Mesenchymal stem cell (in vitro differentiated cells and primary cell): ENCODE data around the gene OSBPL9.

ENCODE experiments used
- DNase-seq: peaks from one replicate; pipeline ENCODE4 v3.0.0-alpha.2; 2013
- H2AFZ ChIP-seq: one replicate; pipeline ENCODE4 v1.6.1; 2013; ENCODE audit warnings: low read depth, mild to moderate bottlenecking, control low read depth, inconsistent platforms, low read length, moderate library complexity
- H2AK5ac ChIP-seq: 2 replicates; pipeline ENCODE4 v1.6.1; 2013; ENCODE audit warnings: low read length, moderate library complexity, mild to moderate bottlenecking, inconsistent platforms; ENCODE audit not compliant: severe bottlenecking
- H2BK120ac ChIP-seq: one replicate; pipeline ENCODE4 v1.6.1; 2013; ENCODE audit warnings: low read depth, mild to moderate bottlenecking, inconsistent platforms, low read length, moderate library complexity
- H2BK12ac ChIP-seq, 2 experiments: one replicate each; pipeline ENCODE4 v1.6.1; 2013; ENCODE audit warnings: inconsistent platforms in 2 of 2, low read length in 2 of 2, mild to moderate bottlenecking in 2 of 2, moderate library complexity in 2 of 2, control low read depth in 1 of 2
- H2BK15ac ChIP-seq: one replicate; pipeline ENCODE4 v1.6.1; 2013; ENCODE audit warnings: mild to moderate bottlenecking, low read depth, inconsistent platforms; ENCODE audit not compliant: poor library complexity, severe bottlenecking
- H2BK5ac ChIP-seq: 2 replicates; pipeline ENCODE4 v1.6.1; 2013; ENCODE audit warnings: low read depth, mild to moderate bottlenecking, low read length, control low read depth, inconsistent platforms; ENCODE audit not compliant: poor library complexity, severe bottlenecking
- H3K14ac ChIP-seq, 2 experiments: one replicate each; pipeline ENCODE4 v1.6.1; 2013; ENCODE audit warnings: inconsistent platforms in 2 of 2, low read length in 2 of 2, control low read depth in 1 of 2, mild to moderate bottlenecking in 1 of 2, moderate library complexity in 1 of 2
- H3K18ac ChIP-seq, 2 experiments: one replicate each; pipeline ENCODE4 v1.6.1; 2013; ENCODE audit warnings: inconsistent platforms in 2 of 2, low read length in 2 of 2, control low read depth in 1 of 2, low read depth in 1 of 2, mild to moderate bottlenecking in 1 of 2
- H3K23ac ChIP-seq, 2 experiments: one replicate each; pipeline ENCODE4 v1.6.1; 2013; ENCODE audit warnings: inconsistent platforms in 2 of 2, low read length in 2 of 2, mild to moderate bottlenecking in 2 of 2, moderate library complexity in 2 of 2, control low read depth in 1 of 2
- H3K27ac ChIP-seq: 2 replicates; pipeline ENCODE4 v1.5.1; 2013; ENCODE audit warnings: mild to moderate bottlenecking, moderate library complexity, low read length, control low read depth, inconsistent platforms; ENCODE audit not compliant: poor library complexity, severe bottlenecking
- H3K27me3 ChIP-seq, 2 experiments: 2 replicates each; pipeline versions ENCODE4 v1.6.1 to v1.7.0; 2013; ENCODE audit warnings: low read length in 2 of 2, mild to moderate bottlenecking in 2 of 2, moderate library complexity in 2 of 2, control low read depth in 1 of 2, inconsistent platforms in 1 of 2; ENCODE audit not compliant: control insufficient read depth in 1 of 2, insufficient read depth in 1 of 2
- H3K36me3 ChIP-seq, 2 experiments: 2 replicates each; pipeline versions ENCODE4 v1.6.1 to v1.7.0; 2013; ENCODE audit warnings: low read length in 2 of 2, control low read depth in 1 of 2, inconsistent platforms in 1 of 2, low read depth in 1 of 2, mild to moderate bottlenecking in 1 of 2; ENCODE audit not compliant: insufficient read depth in 2 of 2, control insufficient read depth in 1 of 2
- H3K4ac ChIP-seq, 2 experiments: one replicate each; pipeline ENCODE4 v1.6.1; 2013; ENCODE audit warnings: inconsistent platforms in 2 of 2, low read length in 2 of 2, mild to moderate bottlenecking in 2 of 2, moderate library complexity in 2 of 2, control low read depth in 1 of 2, low read depth in 1 of 2
- H3K4me1 ChIP-seq: 2 replicates; pipeline ENCODE4 v1.6.1; 2013; ENCODE audit warnings: low read depth, low read length, control low read depth; ENCODE audit not compliant: control insufficient read depth, insufficient read depth
- H3K4me2 ChIP-seq: 2 replicates; pipeline ENCODE4 v1.6.1; 2013; ENCODE audit warnings: low read length, mild to moderate bottlenecking, inconsistent platforms; ENCODE audit not compliant: poor library complexity, severe bottlenecking
- H3K4me3 ChIP-seq, 2 experiments: 2 replicates each; pipeline versions ENCODE4 v1.5.1 to v1.7.0; 2013; ENCODE audit warnings: low read length in 2 of 2, mild to moderate bottlenecking in 2 of 2, control low read depth in 1 of 2, low read depth in 1 of 2; ENCODE audit not compliant: insufficient read depth in 1 of 2
- H3K79me1 ChIP-seq: replicated peaks from 2 replicates; pipeline ENCODE4 v1.6.1; 2013; ENCODE audit warnings: mild to moderate bottlenecking, control low read depth, low read length, inconsistent platforms; ENCODE audit not compliant: poor library complexity, severe bottlenecking
- H3K9ac ChIP-seq: 2 replicates; pipeline ENCODE4 v1.7.0; 2013; ENCODE audit warnings: mild to moderate bottlenecking, low read length, moderate library complexity
- H3K9me3 ChIP-seq: 2 replicates; pipeline ENCODE4 v1.7.0; 2013; ENCODE audit warnings: mild to moderate bottlenecking, low read length; ENCODE audit not compliant: control insufficient read depth
- H4K8ac ChIP-seq: one replicate; pipeline ENCODE4 v1.6.1; 2013; ENCODE audit warnings: inconsistent platforms, mild to moderate bottlenecking, low read length, moderate library complexity
- H4K91ac ChIP-seq: one replicate; pipeline ENCODE4 v1.6.1; 2013; ENCODE audit warnings: mild to moderate bottlenecking, low read length, inconsistent platforms
- WGBS: methylation state at CpG from one replicate; pipeline ENCODE4 v1.1.7; 2013; ENCODE audit warnings: mixed read lengths; 5-methylcytosine and 5-hydroxymethylcytosine counted together

Gene OSBPL9

DNA sequence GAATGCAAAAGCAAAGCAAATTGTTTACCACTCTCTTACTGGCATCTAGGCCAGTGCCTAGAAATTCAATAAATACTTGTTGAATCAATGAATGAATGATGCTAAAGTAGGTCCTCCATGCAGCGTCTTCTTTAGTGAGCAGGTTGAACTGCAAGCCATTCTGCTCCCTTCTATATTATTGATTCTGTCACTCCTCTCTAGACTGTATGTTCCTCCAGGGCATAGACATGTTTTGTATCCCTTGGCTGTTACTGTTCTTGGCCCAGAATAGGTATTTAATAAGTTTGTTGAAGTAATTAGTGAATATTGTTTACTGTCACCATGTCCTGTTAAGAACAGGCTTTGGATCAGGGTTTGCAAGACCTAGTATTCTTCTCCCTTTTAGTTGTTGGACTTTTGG is 43.7 kb downstream of the OSBPL9 start:
- Histone ChIP-seq H3K27me3 (no peaks in the 10 kb centered on the region), H3K4me2 (no peak overlapping the region), H3K9me3 (no peaks in the 10 kb centered on the region), H3K27ac (peak overlapping the region; percentile 71), H3K4me1 (peaks cover 6% of the 10 kb centered on the region), H3K9ac (no peak overlapping the region), H2BK15ac (no peak overlapping the region), H3K18ac (no peak overlapping the region), H4K91ac (no peak overlapping the region), H2AK5ac (no peak overlapping the region), H3K36me3 (peaks cover 0 to 6% of the 10 kb centered on the region in 2 experiments), H2BK12ac (no peak overlapping the region), H3K14ac (no peak overlapping the region), H3K4me3 (peak overlapping the region in 1 of 2 experiments; percentile 2), H3K23ac (no peak overlapping the region), H3K4ac (no peak overlapping the region), H2BK5ac (no peak overlapping the region), H3K79me1 (peaks cover 5% of the 10 kb centered on the region), H2BK120ac (no peak overlapping the region), H4K8ac (no peak overlapping the region), H2AFZ (no peak overlapping the region)
- DNase-seq, result no peak
- WGBS, result 75% methylated on average over 1 of the region's 1 CpG

DNA sequence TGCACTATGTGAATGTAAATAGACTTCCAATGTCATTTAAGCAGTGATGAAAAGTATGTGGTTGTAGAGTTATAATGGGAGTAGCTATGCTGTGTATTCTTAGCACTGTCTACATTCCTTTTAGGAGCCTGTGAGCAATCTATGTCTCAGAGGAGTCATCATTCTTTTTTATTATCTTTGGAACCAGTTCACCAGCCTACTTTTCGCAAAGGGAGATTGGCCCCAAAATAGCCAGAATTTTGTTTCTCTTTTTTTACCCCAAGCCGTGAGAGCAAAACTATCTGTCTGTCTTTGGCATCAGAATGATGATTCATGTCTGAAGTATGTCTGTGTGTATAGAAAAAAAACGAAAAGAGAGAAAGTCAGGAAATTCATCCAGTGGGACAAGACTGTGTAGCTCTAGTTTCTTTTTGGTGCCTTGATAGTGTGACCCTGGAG is 44.2 kb downstream of the OSBPL9 start:
- peak overlapping the region; percentile 88 for H3K27ac ChIP-seq
- H3K4me3 ChIP-seq, result peak overlapping the region in 1 of 2 experiments; percentile 2
- H2BK12ac ChIP-seq, result no peak overlapping the region
- H3K14ac ChIP-seq, result no peak overlapping the region
- no peak overlapping the region for H2BK5ac ChIP-seq
- peaks cover 0 to 1% of the 10 kb centered on the region in 2 experiments for H3K36me3 ChIP-seq
- no peak overlapping the region for H4K91ac ChIP-seq
- H3K18ac ChIP-seq, result no peak overlapping the region
- no peaks in the 10 kb centered on the region for H3K9me3 ChIP-seq
- H3K4me1 ChIP-seq, result peaks cover 6% of the 10 kb centered on the region
- peak overlapping the region; percentile 39 for H3K9ac ChIP-seq
- H3K27me3 ChIP-seq, result no peaks in the 10 kb centered on the region
- H2AFZ ChIP-seq, result no peak overlapping the region
- no peak overlapping the region for H2BK120ac ChIP-seq
- H3K4ac ChIP-seq, result no peak overlapping the region
- no peak overlapping the region for H2BK15ac ChIP-seq
- 0% methylated on average over 3 of the region's 3 CpGs for WGBS
- H3K4me2 ChIP-seq, result peak overlapping the region; percentile 57
- H3K79me1 ChIP-seq, result peaks cover 7% of the 10 kb centered on the region
- no peak overlapping the region for H3K23ac ChIP-seq
- H4K8ac ChIP-seq, result no peak overlapping the region
- no peak overlapping the region for H2AK5ac ChIP-seq
- peak; percentile 91 for DNase-seq

DNA sequence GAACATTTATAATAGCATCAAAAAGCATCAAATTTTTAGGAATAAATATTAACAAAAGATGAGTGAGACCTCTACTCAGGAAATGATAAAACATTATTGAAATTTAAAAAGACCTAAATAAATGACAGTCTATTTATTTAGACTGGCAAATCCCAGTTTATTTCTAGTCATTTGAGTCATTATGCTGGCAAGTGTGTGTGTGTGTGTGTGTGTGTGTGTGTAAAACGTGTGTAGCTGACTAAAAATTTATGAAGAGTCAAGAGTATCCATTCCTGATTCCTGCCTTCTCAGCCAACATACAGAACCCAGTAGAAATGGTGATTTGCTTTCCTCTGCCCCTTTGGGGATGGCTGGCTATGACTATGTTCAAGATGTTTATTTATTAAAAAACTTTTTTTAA is 46.2 kb downstream of the OSBPL9 start:
- H3K14ac ChIP-seq, result no peak overlapping the region
- H3K23ac ChIP-seq, result no peak overlapping the region
- no peak for DNase-seq
- no peak overlapping the region for H4K91ac ChIP-seq
- WGBS, result 63% methylated on average over 1 of the region's 1 CpG
- no peak overlapping the region for H3K9ac ChIP-seq
- no peak overlapping the region for H2BK5ac ChIP-seq
- no peak overlapping the region for H2AFZ ChIP-seq
- H3K4me2 ChIP-seq, result no peak overlapping the region
- peaks cover 4% of the 10 kb centered on the region for H3K4me1 ChIP-seq
- H2BK15ac ChIP-seq, result no peak overlapping the region
- H3K4me3 ChIP-seq, result no peak overlapping the region
- H3K4ac ChIP-seq, result no peak overlapping the region
- no peak overlapping the region for H3K18ac ChIP-seq
- no peak overlapping the region for H3K27ac ChIP-seq
- no peak overlapping the region for H2BK120ac ChIP-seq
- no peaks in the 10 kb centered on the region for H3K36me3 ChIP-seq
- no peaks in the 10 kb centered on the region for H3K27me3 ChIP-seq
- no peaks in the 10 kb centered on the region for H3K9me3 ChIP-seq
- peaks cover 8% of the 10 kb centered on the region for H3K79me1 ChIP-seq
- H2BK12ac ChIP-seq, result no peak overlapping the region
- H4K8ac ChIP-seq, result no peak overlapping the region
- no peak overlapping the region for H2AK5ac ChIP-seq

GRCh38 chr1:51663721-51664120 is 46.8 kb downstream of the OSBPL9 start:
- 100% methylated on average over 1 of the region's 2 CpGs for WGBS

More at GRCh38 chr1:51663721-51664120, 46.8 kb downstream of the OSBPL9 start:
- Histone ChIP-seq H3K4ac (no peak overlapping the region), H2AFZ (no peak overlapping the region), H3K9ac (no peak overlapping the region), H3K27me3 (no peaks in the 10 kb centered on the region), H3K4me1 (peaks cover 4% of the 10 kb centered on the region), H2BK15ac (no peak overlapping the region), H3K4me2 (no peak overlapping the region), H3K18ac (no peak overlapping the region), H2BK120ac (no peak overlapping the region), H3K36me3 (no peaks in the 10 kb centered on the region), H3K14ac (no peak overlapping the region), H3K23ac (no peak overlapping the region), H3K4me3 (no peak overlapping the region), H2BK12ac (no peak overlapping the region), H3K79me1 (peaks cover 8% of the 10 kb centered on the region), H2BK5ac (no peak overlapping the region), H2AK5ac (no peak overlapping the region), H4K8ac (no peak overlapping the region), H3K27ac (no peak overlapping the region), H3K9me3 (no peaks in the 10 kb centered on the region), H4K91ac (no peak overlapping the region)
- no peak for DNase-seq
